GM12878 (cell line): ENCODE data around the gene TDRKH. TPM values are rescaled to one million over a fixed set of nuclear protein-coding genes. Genes with fewer than 3 reads are reported as not detected.

Experiments
- ATAC-seq: fragments of 200-7000 bp; cut with Tn5 transposase; 3 replicates; pipeline ENCODE4 v1.9.1; 2020; ENCODE audit warnings: mild to moderate bottlenecking, moderate library complexity
- BruUV-seq: library from RNA; stranded (reverse); fragments of 400-500 nt; replicated peaks from 2 replicates; lab custom pipeline; 2021; lab: Mats Ljungman, UMichigan
- CTCF ChIA-PET: fragments of 300-600 bp; sonication (Branson Sonifier 250); formaldehyde crosslinking; extraction: SDS; loops from one replicate; lab custom pipeline; 2021; ENCODE audit warnings: inconsistent platforms; lab: Yijun Ruan, JAX
- POLR2A ChIA-PET: fragments of 350-600 bp; formaldehyde crosslinking; extraction: SDS; loops from one replicate; lab custom pipeline; 2021; ENCODE audit warnings: inconsistent platforms; lab: Charles Lee
- RAD21 ChIA-PET: fragments of 300-600 bp; sonication (Branson Sonifier 250); formaldehyde crosslinking; loops from one replicate; lab custom pipeline; 2023; ENCODE audit warnings: antibody characterized with exemption; ENCODE audit not compliant: unreplicated experiment; lab: Charles Lee
- SMC1A ChIA-PET: fragments of 300-600 bp; sonication (Branson Sonifier 250); formaldehyde crosslinking; loops from one replicate; lab custom pipeline; 2023; ENCODE audit not compliant: unreplicated experiment, uncharacterized antibody; lab: Charles Lee
- DNase-seq: peaks from one replicate; pipeline ENCODE4 v3.0.0-alpha.2; 2011; ENCODE audit warnings: low read depth, low spot score
- FAIRE-seq: peaks from 3 replicates; lab custom pipeline; 2011; peaks lifted over from hg19 to GRCh38; lab: Jason Lieb, UNC
- H2AFZ ChIP-seq: 2 replicates; pipeline ENCODE4 v1.6.0; 2011; ENCODE audit warnings: low read depth, low read length, control low read depth; ENCODE audit not compliant: control insufficient read depth
- H3K27ac ChIP-seq: 2 replicates; pipeline ENCODE4 v1.5.1; 2011; ENCODE audit warnings: control low read depth; ENCODE audit not compliant: control insufficient read depth, insufficient read depth
- H3K27me3 ChIP-seq, 2 experiments: replicated peaks in 1 of 2; 2 replicates each; pipeline versions ENCODE4 v1.6.0 to v1.6.1; 2011; ENCODE audit warnings: low read length in 1 of 2; ENCODE audit not compliant: control insufficient read depth in 2 of 2, insufficient read depth in 2 of 2
- H3K36me3 ChIP-seq, 2 experiments: 2 replicates each; pipeline ENCODE4 v1.5.1; 2011; ENCODE audit warnings: low read length in 1 of 2; ENCODE audit not compliant: control insufficient read depth in 2 of 2, insufficient read depth in 2 of 2
- H3K4me1 ChIP-seq: 2 replicates; pipeline ENCODE4 v1.6.1; 2011; ENCODE audit warnings: mild to moderate bottlenecking, low read length, moderate library complexity, mixed read lengths; ENCODE audit not compliant: control insufficient read depth, insufficient read depth
- H3K4me2 ChIP-seq: 2 replicates; pipeline ENCODE4 v1.6.0; 2011; ENCODE audit warnings: control low read depth; ENCODE audit not compliant: control insufficient read depth, insufficient read depth
- H3K4me3 ChIP-seq: fragments of 200-600 bp; sonication (generic); 2 replicates; pipeline ENCODE4 v1.5.1; 2016
- H3K79me2 ChIP-seq: 2 replicates; pipeline ENCODE4 v1.6.0; 2011; ENCODE audit warnings: low read length; ENCODE audit not compliant: control insufficient read depth, insufficient read depth
- H3K9ac ChIP-seq: 2 replicates; pipeline ENCODE4 v1.8.0; 2011; ENCODE audit warnings: low read length, control low read depth, mixed read lengths; ENCODE audit not compliant: control insufficient read depth, insufficient read depth
- H3K9me3 ChIP-seq: replicated peaks from 3 replicates; pipeline ENCODE4 v1.5.1; 2011; ENCODE audit warnings: mild to moderate bottlenecking, low read length; ENCODE audit not compliant: control insufficient read depth, insufficient read depth
- H4K20me1 ChIP-seq: 2 replicates; pipeline ENCODE4 v1.6.0; 2011; ENCODE audit not compliant: control insufficient read depth, insufficient read depth
- BACH1 ChIP-seq: fragments of 450-650 bp; IDR thresholded peaks from 2 replicates; pipeline ENCODE4 v1.6.1; 2017; ENCODE audit warnings: mild to moderate bottlenecking, borderline replicate concordance
- EP300 ChIP-seq, 2 experiments: fragments of 150-350 bp in 1 of 2; IDR thresholded peaks; 2 replicates each; pipeline ENCODE4 v1.6.1; 2011 to 2012; ENCODE audit warnings: low read depth in 2 of 2, low read length in 2 of 2, borderline replicate concordance in 1 of 2, improper control_type of control experiment in 1 of 2, inconsistent platforms in 1 of 2; ENCODE audit not compliant: control insufficient read depth in 1 of 2
- ESRRA ChIP-seq: IDR thresholded peaks from 2 replicates; pipeline ENCODE4 v1.6.1; 2012; ENCODE audit warnings: mild to moderate bottlenecking, low read length, improper control_type of control experiment
- KAT2A ChIP-seq: conservative IDR thresholded peaks from 2 replicates; pipeline ENCODE4 v1.6.1; 2011; ENCODE audit warnings: low read depth, low read length; ENCODE audit not compliant: control insufficient read depth
- PAX8 ChIP-seq: fragments of 450-650 bp; IDR thresholded peaks from 2 replicates; pipeline ENCODE4 v1.6.1; 2017; ENCODE audit warnings: mild to moderate bottlenecking, moderate library complexity
- SP1 ChIP-seq: IDR thresholded peaks from one replicate; pipeline ENCODE4 v1.6.1; 2011; ENCODE audit warnings: low read depth, low read length
- TCF12 ChIP-seq: IDR thresholded peaks from 2 replicates; pipeline ENCODE4 v1.6.1; 2011; ENCODE audit warnings: low read depth, mild to moderate bottlenecking, low read length
- WRNIP1 ChIP-seq: IDR thresholded peaks from 2 replicates; pipeline ENCODE4 v1.6.1; 2011; ENCODE audit warnings: low read depth, low read length, improper control_type of control experiment, borderline replicate concordance
- WGBS: methylation state at CpG from one replicate; pipeline ENCODE4 v1.1.6; 2016; ENCODE audit warnings: low lambda C conversion rate; ENCODE audit not compliant: insufficient replicate concordance, insufficient coverage; ENCODE audit errors: missing lambda C conversion rate; 5-methylcytosine and 5-hydroxymethylcytosine counted together
- in situ Hi-C: fragments of 300-500 bp; cut with MboI; formaldehyde crosslinking; loops from 9 replicates; pipeline ENCODE4 v1.14.3; 2018; ENCODE audit warnings: mixed read lengths
- intact Hi-C: fragments of 100-400 bp; cut with micrococcal nuclease; formaldehyde crosslinking; loops from one replicate; pipeline ENCODE4 v1.14.2; 2022; ENCODE audit not compliant: unreplicated experiment
- polyA plus RNA-seq, 11 experiments: library from polyadenylated mRNA; depleted of rRNA in 4 of 11; unstranded in 6 of 11; stranded (reverse) in 5 of 11; fragments of >200 nt; fragmentation: Nextera tagmentation in 4 of 11; fragmentation: Illumina TruSeq in 1 of 11; extraction: Ambion mirVana in 4 of 11; extraction: Trizol in 1 of 11; gene quantifications; 1 replicate in 1 of 11; 2 replicates in 10 of 11; pipeline versions ENCODE4 v1.2.1 to v1.2.3, GENCODE V29; 2011 to 2016; ENCODE audit warnings: inconsistent platforms in 2 of 11, missing spikeins in 2 of 11, low read depth in 1 of 11
- total RNA-seq, 4 experiments: library from RNA; depleted of rRNA in 3 of 4; stranded (reverse); fragments of >200 nt in 3 of 4; fragmentation: Illumina TruSeq in 1 of 4; extraction: Trizol in 1 of 4; gene quantifications; 2 replicates each; pipeline versions ENCODE4 v1.2.1 to v1.2.3, GENCODE V29; 2013 to 2021
- TF ChIP-seq, protein P1 (sequence below): IDR thresholded peaks from 2 replicates; pipeline ENCODE4 v1.6.1; 2011; ENCODE audit warnings: low read depth, mild to moderate bottlenecking, low read length, moderate library complexity, borderline replicate concordance; ENCODE audit errors: extremely low read depth
- TF ChIP-seq, protein P2 (sequence below): fragments of 450-650 bp; IDR thresholded peaks from 2 replicates; pipeline ENCODE4 v1.6.1; 2017; ENCODE audit warnings: mild to moderate bottlenecking, moderate library complexity
- TF ChIP-seq, protein P3 (sequence below): fragments of 450-650 bp; IDR thresholded peaks from 2 replicates; pipeline ENCODE4 v1.6.1; 2017; ENCODE audit warnings: mild to moderate bottlenecking

Gene TDRKH
- total and polyA plus RNA-seq, 10 of the 15 experiments (the other 5 are each of a cell fraction or from before 2014, with no cell fraction given) = 1.3 to 8.4 (median 2.9) TPM

DNA sequence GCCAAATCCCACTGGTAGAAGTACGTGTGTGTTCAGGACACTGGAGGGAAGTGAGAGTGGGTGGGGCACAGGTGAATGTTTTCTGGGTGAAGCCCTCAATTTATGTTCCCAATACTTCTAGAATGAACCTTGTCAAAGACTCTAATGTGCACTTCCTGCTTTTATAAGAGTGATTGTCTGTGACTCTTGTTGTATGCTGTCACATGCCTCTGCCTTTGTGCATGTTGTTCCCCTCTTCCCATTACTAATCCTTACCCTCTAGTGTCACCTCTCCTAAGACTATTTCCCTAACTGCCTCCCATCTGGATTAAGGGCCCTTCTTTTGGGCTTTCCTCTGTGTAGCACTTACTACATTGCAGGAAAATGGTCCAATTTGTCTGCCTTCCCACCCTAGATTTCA lies 17.5 kb upstream of the TDRKH start:
- Histone ChIP-seq H4K20me1 (no peaks in the 10 kb centered on the region), H3K9ac (no peak overlapping the region), H3K4me1 (peaks cover 6% of the 10 kb centered on the region; the same call in 1 of the 2 replicates), H3K9me3 (no peaks in the 10 kb centered on the region), H3K79me2 (no peaks in the 10 kb centered on the region), H3K27ac (no peak overlapping the region), H3K4me2 (no peak overlapping the region), H3K36me3 (no peaks in the 10 kb centered on the region), H3K4me3 (no peak overlapping the region), H2AFZ (no peak overlapping the region), H3K27me3 (peaks cover 0 to 3% of the 10 kb centered on the region in 2 experiments; a peak in 3 of 4 replicates)
- no TSS peak for BruUV-seq
- DNase-seq (no peak), FAIRE-seq (no peak), ATAC-seq (no peak)
- RAD21 ChIA-PET = no interaction called here
- SMC1A ChIA-PET = no interaction called here
- POLR2A ChIA-PET = no interaction called here
- 0% methylated on average over 1 of the region's 1 CpG for WGBS
- intact Hi-C loops (no loop called here), in situ Hi-C loops (no loop called here)
- TF ChIP-seq, protein P1, sequence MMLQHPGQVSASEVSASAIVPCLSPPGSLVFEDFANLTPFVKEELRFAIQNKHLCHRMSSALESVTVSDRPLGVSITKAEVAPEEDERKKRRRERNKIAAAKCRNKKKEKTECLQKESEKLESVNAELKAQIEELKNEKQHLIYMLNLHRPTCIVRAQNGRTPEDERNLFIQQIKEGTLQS = no peak
- TF ChIP-seq TCF12 (no peak), EP300 (IDR thresholded peaks at IDR 0.05; ENCODE audit: borderline replicate concordance in 1 of 2, control insufficient read depth in 1 of 2, low read depth in 2 of 2, low read length in 2 of 2) (no peak), SP1 (no peak), ESRRA (no peak)
- CTCF ChIA-PET = interaction anchor here (1.2 kb wide), 1 partner anchor 30 kb away, joined by 3 read pairs; no protein-coding TSS in a partner anchor

DNA sequence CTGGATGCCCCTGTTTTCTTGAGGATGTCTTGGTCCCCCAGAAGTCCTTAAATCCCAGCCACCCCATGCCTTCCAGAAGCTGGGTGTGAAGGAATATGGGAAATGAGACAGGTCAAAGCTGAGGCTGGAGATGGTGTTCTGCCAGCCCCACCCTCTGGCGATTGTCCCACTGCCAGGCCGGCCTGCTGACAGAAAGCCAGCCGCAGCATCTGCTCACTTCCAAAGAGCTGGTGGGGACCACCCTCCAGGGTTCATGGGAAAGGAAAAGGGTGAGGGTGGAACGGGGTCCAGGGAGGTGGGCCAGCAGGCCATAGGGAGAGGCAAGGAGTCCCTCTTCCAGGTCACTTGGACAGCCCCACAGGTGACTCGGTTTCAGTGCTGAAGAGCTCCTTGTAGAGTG lies 16.8 kb upstream of the TDRKH start:
- Histone ChIP-seq H3K9ac (no peak overlapping the region), H3K4me2 (no peak overlapping the region), H4K20me1 (no peaks in the 10 kb centered on the region), H3K4me1 (peaks cover 6% of the 10 kb centered on the region; the same call in 1 of the 2 replicates), H3K36me3 (no peaks in the 10 kb centered on the region), H3K79me2 (no peaks in the 10 kb centered on the region), H2AFZ (no peak overlapping the region), H3K9me3 (no peaks in the 10 kb centered on the region), H3K27ac (no peak overlapping the region), H3K4me3 (no peak overlapping the region), H3K27me3 (peaks cover 0 to 5% of the 10 kb centered on the region in 2 experiments; a peak in 3 of 4 replicates)
- BruUV-seq = no TSS peak
- FAIRE-seq (no peak), ATAC-seq (no peak), DNase-seq (no peak)
- in situ Hi-C loops (no loop called here), intact Hi-C loops (no loop called here)
- WGBS = 55% methylated on average over 5 of the region's 5 CpGs
- ChIA-PET CTCF (interaction anchor here (1.1 kb wide), 1 partner anchor 29 kb away, joined by 4 read pairs; no protein-coding TSS in a partner anchor), POLR2A (no interaction called here), SMC1A (interaction anchor here (0.8 to 1.0 kb wide), 2 partner anchors 13 to 35 kb away, joined by 3 read pairs; no protein-coding TSS in a partner anchor), RAD21 (no interaction called here)
- TF ChIP-seq BACH1 (no peak), KAT2A (no peak), WRNIP1 (no peak), PAX8 (no peak)
- TF ChIP-seq, protein P2, sequence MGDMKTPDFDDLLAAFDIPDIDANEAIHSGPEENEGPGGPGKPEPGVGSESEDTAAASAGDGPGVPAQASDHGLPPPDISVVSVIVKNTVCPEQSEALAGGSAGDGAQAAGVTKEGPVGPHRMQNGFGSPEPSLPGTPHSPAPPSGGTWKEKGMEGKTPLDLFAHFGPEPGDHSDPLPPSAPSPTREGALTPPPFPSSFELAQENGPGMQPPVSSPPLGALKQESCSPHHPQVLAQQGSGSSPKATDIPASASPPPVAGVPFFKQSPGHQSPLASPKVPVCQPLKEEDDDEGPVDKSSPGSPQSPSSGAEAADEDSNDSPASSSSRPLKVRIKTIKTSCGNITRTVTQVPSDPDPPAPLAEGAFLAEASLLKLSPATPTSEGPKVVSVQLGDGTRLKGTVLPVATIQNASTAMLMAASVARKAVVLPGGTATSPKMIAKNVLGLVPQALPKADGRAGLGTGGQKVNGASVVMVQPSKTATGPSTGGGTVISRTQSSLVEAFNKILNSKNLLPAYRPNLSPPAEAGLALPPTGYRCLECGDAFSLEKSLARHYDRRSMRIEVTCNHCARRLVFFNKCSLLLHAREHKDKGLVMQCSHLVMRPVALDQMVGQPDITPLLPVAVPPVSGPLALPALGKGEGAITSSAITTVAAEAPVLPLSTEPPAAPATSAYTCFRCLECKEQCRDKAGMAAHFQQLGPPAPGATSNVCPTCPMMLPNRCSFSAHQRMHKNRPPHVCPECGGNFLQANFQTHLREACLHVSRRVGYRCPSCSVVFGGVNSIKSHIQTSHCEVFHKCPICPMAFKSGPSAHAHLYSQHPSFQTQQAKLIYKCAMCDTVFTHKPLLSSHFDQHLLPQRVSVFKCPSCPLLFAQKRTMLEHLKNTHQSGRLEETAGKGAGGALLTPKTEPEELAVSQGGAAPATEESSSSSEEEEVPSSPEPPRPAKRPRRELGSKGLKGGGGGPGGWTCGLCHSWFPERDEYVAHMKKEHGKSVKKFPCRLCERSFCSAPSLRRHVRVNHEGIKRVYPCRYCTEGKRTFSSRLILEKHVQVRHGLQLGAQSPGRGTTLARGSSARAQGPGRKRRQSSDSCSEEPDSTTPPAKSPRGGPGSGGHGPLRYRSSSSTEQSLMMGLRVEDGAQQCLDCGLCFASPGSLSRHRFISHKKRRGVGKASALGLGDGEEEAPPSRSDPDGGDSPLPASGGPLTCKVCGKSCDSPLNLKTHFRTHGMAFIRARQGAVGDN = no peak
- TF ChIP-seq, protein P3, sequence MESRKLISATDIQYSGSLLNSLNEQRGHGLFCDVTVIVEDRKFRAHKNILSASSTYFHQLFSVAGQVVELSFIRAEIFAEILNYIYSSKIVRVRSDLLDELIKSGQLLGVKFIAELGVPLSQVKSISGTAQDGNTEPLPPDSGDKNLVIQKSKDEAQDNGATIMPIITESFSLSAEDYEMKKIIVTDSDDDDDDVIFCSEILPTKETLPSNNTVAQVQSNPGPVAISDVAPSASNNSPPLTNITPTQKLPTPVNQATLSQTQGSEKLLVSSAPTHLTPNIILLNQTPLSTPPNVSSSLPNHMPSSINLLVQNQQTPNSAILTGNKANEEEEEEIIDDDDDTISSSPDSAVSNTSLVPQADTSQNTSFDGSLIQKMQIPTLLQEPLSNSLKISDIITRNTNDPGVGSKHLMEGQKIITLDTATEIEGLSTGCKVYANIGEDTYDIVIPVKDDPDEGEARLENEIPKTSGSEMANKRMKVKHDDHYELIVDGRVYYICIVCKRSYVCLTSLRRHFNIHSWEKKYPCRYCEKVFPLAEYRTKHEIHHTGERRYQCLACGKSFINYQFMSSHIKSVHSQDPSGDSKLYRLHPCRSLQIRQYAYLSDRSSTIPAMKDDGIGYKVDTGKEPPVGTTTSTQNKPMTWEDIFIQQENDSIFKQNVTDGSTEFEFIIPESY = no peak
